ENCODE data around the gene REEP5. TPM values are rescaled to one million over a fixed set of nuclear protein-coding genes. Genes with fewer than 3 reads are reported as not detected.
"Not testable (repeated sequence)": the region's sequence is repeated elsewhere in the genome, so short reads cannot be mapped to it uniquely, and the experiment has no call there.

The REEP5 gene
- total RNA-seq (2014; rRNA removed; shearing (Covaris generic)): 34.9 and 70.2 TPM in 2 replicates
- polyA plus RNA-seq (2015; cell fraction: cytosol; rRNA removed): 43.1 and 53.0 TPM in 2 replicates
- polyA plus RNA-seq (2015; cell fraction: nucleus; rRNA removed): 24.8 and 30.1 TPM in 2 replicates

- peak; percentile 68 for DNase-seq (ENCODE audit: low read depth)
Measured at GRCh38 chr5:112921833-112922817, at the start of gene REEP5. Gene REEP5, minus strand, starts transcription at chr5:112922227. Its CDS starts 37 bp downstream, at chr5:112922190.

- DNase-seq (ENCODE audit: low read depth): no peak
Measured at GRCh38 chr5:112971276-112971675, 49.2 kb upstream of the REEP5 start.

DNA sequence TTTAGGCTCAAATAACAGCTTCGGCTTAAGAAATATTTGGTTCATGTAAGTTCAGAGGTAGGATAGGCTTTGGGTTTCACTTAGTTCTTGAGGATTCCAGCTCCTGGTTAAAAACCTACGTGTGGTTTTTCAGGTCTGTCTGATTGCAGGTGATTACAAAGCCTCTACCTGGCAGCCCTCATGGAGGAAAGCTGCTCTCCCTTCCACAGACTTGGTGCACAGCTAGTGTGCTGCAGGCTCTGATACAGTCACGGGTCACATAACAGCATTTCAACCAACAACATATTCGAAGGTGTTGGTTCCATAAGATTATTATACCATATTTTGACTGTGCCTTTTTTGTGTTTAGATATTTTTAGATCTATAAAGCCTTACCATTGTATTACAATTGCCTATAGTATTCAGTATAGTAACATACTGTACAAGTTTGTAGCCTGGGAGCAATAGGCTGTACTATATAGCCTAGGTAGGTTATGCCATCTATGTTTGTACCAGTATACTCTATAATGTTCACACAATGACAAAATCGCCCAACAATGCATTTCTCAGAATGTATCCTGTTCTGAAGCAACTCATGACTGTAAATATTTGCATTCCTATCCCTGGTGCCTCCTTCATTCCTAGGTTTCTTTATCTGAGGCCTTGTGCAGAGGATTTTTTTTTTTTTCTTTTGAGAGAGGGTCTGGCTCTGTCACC, 46.5 kb upstream of the REEP5 start:
- DNase-seq (ENCODE audit: low read depth): no peak

DNA sequence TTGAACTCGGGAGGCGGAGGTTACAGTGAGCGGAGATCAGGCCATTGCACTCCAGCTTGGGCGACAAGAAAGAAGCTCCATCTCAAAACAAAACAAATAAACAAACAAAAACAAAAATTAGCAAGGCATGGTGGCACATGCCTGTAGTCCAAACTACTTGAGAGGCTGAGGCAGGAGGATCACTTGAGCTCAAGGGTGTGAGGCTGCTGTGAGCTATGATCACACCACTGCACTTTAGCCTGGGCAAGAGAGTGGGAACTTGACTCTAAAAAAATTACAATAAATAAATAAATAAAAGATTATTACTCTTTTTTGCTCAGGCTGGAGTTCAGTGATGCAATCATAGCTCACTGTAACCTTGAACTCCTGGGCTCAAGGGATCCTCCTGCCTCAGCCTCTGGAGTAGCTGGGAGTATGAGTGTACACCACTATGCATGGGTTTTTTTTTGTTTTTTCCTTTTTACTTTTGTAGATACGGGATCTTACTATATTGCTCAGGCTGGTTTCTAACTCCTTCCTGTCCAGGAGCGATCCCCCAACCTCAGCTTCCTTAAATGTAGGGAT, 45.6 kb upstream of the REEP5 start:
- no peak for DNase-seq (ENCODE audit: low read depth)

DNA sequence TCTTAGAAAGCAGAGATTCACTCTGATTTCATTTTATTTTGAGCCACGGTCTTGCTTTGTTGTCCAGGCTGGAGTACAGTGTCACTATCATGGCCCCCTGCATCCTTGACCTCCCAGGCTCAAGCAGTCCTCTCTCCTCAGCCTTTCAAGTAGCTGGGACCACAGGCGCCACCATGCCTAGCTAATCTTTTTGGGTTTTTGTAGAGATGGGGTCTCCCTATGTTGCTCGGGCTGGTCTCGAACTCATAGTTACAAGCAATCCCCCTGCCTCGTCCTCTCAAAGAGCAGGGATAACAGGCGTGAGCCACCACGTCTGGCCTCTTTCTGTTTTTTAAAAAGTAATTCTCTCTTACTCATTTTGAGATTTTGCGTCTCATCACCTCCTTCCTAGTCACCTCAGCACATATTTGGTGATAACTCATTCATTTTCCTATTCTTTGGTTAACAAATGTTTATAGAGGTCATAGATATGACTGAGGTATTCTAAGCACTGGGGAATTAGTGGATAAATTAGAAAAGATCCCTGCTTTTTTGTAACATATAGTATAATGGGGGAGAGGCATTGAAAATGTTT, 43.8 kb upstream of the REEP5 start:
- DNase-seq (ENCODE audit: low read depth): no peak

GRCh38 chr5:112963374-112963733, 41.3 kb upstream of the REEP5 start:
- DNase-seq (ENCODE audit: low read depth): not testable (repeated sequence)

DNA sequence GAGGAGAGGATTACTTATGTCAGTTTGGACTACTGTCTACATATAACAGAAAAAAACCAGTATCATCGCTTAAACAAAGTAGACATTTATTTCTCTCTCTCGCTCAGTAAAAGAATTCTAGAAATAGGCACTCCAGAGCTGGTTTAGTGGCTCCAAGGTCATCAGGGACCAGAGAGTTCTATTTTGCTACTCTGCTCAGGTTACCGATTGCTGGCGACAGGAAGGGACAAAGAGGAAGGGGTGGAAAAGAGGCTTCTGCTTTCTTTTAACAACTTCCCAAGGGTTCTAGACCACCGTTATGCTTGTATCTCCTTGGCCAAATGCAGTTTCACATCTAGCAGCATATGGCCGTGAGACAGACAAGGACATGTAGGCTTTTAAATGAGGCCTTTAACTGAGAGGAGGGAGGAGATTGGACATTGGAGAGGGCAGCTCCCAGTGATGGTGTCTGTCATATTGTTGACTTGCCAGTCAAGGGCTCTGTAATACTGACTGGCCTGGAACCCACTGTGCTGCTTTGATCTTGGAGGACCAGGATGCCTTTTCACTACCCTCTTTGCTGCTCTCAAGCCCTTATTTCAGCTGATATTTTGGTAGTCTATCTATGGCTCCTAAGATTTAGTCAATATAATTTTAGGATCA, 39.0 kb upstream of the REEP5 start:
- DNase-seq (ENCODE audit: low read depth): no peak

DNA sequence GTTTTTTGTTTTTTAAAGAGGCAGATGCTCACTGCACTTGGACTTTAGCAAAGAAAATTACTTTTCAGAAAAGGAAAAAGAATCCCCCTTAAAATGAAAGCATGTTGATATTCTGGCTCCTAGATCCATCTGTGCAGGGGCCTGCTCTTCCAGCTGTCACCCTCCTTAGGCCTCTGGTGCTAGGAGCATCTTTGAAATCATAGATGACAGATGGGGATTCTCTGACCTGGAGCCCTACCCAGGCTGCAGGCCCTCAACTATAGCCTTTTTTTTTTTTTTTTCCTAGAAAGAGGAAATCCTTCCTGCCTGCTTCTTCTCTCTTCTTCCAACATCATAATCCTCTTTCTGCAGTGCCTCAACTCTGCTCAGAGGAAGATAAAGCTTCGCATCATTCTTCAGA, 38.3 kb upstream of the REEP5 start:
- peak; percentile 25 for DNase-seq (ENCODE audit: low read depth)

- DNase-seq (ENCODE audit: low read depth): peak; percentile 88
Measured at GRCh38 chr5:112959872-112960271, 37.8 kb upstream of the REEP5 start.

- peak; percentile 89 for DNase-seq (ENCODE audit: low read depth)
Measured at GRCh38 chr5:112958093-112959088, 36.4 kb upstream of the REEP5 start.

DNA sequence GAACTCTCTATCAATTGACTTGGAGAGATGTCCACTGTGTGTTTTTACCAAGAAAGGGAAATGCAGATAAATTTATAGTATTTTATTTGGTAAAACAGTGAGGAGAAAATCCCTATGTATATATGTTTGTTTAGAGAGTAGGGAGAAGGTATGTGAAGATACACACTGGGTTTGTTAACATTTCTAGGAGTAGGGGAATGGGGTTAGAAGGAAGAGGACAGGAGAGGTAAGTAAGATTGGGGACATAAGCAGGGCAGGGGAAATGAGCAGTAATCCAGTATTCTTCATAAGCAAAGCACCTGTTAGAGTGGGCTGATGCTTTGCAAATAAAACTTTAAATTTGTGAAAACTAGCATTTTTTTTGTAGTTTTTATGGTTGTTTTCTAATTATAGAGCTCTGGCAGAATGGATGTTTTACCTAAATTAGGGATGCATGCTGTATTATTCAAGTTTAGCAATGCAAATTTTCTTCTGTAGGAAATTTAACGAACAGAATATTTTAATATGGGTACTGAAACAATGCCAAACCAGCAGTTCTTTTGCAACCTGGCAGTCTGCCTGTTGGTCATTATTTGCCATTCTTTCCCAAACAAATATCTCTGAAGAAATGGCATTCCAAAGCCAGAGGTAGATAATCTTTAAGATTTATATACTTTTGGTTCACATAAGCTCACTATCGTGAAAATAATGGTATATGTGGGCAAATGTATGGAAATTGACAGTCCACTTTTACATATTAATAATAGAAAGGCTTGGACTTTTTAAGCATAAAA, 35.2 kb upstream of the REEP5 start:
- no peak for DNase-seq (ENCODE audit: low read depth)

- DNase-seq (ENCODE audit: low read depth): no peak
Measured at GRCh38 chr5:112956606-112957005, 34.6 kb upstream of the REEP5 start.

DNA sequence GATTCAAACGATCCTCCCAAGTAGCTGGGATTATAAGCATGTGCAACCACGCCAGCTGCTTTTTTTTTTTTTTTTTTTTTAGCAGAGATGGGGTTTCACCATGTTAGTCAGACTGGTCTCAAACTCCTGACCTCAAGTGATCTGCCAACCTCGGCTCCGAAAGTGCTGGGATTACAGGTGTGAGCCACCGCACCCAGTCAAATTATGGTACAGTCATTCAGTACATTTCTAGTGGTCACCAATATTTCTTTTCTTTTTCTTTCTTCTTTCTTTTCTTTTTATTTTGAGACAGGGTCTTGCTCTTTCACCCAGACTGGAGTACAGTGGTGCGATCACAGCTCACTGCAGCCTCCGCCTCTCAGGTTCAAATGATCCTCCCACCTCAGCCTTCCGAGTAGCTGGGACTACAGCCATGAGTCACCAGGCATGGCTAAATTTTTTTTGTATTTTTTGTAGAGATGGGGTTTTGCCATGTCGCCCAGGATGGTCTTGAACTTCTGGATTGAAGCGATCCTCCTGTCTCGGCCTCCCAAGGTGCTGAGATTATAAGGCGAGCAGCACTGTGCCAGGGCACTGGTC, 29.2 kb upstream of the REEP5 start:
- no peak for DNase-seq (ENCODE audit: low read depth)

DNA sequence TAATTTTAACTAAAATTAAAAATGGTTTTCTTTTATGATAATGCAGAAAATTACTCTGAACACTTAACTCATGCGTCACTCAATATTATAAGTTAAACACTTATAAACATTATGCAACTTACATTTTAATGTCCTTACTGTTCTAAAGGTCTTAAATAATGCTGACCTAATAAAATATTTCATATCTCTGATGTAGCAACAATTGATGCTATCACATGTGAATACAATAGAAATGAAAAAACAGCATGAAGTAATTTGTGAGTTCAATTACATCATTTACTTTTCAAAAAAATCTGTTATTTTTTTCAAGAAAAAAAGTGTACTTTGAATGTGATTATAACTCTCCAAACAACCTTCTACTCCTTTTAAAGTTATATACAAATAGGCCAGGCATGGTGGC, 26.4 kb upstream of the REEP5 start:
- no peak for DNase-seq (ENCODE audit: low read depth)

DNA sequence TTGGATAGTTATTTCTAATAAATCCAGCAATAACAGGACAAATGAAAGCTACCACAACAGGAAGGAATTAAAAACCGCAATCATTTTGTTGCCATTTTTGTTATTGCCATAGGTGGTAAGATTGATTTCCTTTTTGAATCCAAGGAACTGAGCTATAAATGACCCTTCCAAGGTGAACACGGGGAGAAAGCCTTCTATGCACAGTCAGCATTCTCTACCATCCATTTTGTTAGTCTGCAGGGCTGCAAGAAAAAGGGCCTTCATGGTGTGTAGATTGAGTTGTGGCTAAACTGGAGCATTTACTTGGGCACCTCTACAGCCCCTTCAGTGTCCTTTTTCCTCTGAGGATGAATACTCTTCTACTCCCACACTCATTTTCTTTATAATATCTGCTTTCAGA, 18.6 kb upstream of the REEP5 start:
- no peak for DNase-seq (ENCODE audit: low read depth)

DNA sequence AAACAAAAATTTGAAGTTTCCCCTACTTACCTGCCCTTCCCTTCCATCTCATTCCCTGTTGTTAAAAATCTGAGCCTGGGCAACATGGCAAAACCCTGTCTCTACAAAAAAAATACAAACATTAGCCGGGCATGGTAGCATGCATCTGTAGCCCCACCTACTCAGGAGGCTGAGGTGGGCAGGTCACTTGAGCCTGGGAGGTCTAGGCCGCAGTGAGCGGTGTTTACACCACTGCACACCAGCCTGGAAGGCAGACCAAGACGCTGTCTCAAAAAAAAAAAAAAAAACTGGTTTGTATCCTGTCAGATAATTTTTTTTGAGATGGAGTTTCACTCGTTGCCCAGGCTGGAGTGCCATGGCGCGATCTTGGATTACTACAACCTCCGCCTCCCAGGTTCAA, 16.3 kb upstream of the REEP5 start:
- no peak for DNase-seq (ENCODE audit: low read depth)

GRCh38 chr5:112935675-112936074, 13.6 kb upstream of the REEP5 start:
- DNase-seq (ENCODE audit: low read depth): no peak

- DNase-seq (ENCODE audit: low read depth): no peak
Measured at GRCh38 chr5:112934366-112934663, 12.3 kb upstream of the REEP5 start.
